HepG2 (cell line): Measurements from ENCODE around the gene UNC5B. TPM values are rescaled to one million over a fixed set of nuclear protein-coding genes. Genes with fewer than 3 reads are reported as not detected.
A peak's percentile ranks its signal among the peaks of the same experiment; 100 is the strongest.

Source experiments
- CREM ChIP-seq, 2 experiments: sonication (generic) in 1 of 2; formaldehyde crosslinking in 1 of 2; IDR thresholded peaks; 2 replicates each; pipeline versions ENCODE4 v1.4.0 to v1.6.1; 2016 to 2020; ENCODE audit warnings: antibody characterized with exemption in 1 of 2, mild to moderate bottlenecking in 1 of 2, missing genetic modification reagents in 1 of 2
- MAZ ChIP-seq, 2 experiments: sonication (generic) in 1 of 2; formaldehyde crosslinking in 1 of 2; IDR thresholded peaks; 2 replicates each; pipeline versions ENCODE4 v1.5.0 to v1.6.1; 2012 to 2020; ENCODE audit warnings: low read depth in 2 of 2, mild to moderate bottlenecking in 2 of 2, borderline replicate concordance in 1 of 2, improper control_type of control experiment in 1 of 2, low read length in 1 of 2, missing genetic modification reagents in 1 of 2, moderate library complexity in 1 of 2
- MTF1 ChIP-seq: sonication (generic); formaldehyde crosslinking; IDR thresholded peaks from 2 replicates; pipeline ENCODE4 v1.5.0; 2020; ENCODE audit warnings: missing genetic modification reagents
- NR3C1 ChIP-seq: sonication (generic); formaldehyde crosslinking; IDR thresholded peaks from 2 replicates; pipeline ENCODE4 v1.4.0; 2020; ENCODE audit warnings: missing genetic modification reagents
- POGK ChIP-seq: sonication (generic); formaldehyde crosslinking; conservative IDR thresholded peaks from 2 replicates; pipeline ENCODE4 v1.8.0; 2022; ENCODE audit warnings: mild to moderate bottlenecking, moderate library complexity, missing genetic modification reagents
- SAP130 ChIP-seq: IDR thresholded peaks from 2 replicates; pipeline ENCODE4 v1.6.1; 2016; ENCODE audit warnings: low read depth
- SMC3 ChIP-seq: IDR thresholded peaks from 2 replicates; pipeline ENCODE4 v1.6.1; 2011; ENCODE audit warnings: low read length, improper control_type of control experiment
- SNAPC2 ChIP-seq: sonication (generic); formaldehyde crosslinking; IDR thresholded peaks from 2 replicates; pipeline ENCODE4 v1.8.1; 2022; ENCODE audit warnings: mild to moderate bottlenecking, missing genetic modification reagents
- THYN1 ChIP-seq: sonication (generic); formaldehyde crosslinking; IDR thresholded peaks from 2 replicates; pipeline ENCODE4 v1.8.1; 2023; ENCODE audit warnings: low read depth, mild to moderate bottlenecking, moderate library complexity, missing genetic modification reagents, borderline replicate concordance
- ZNF143 ChIP-seq: sonication (generic); formaldehyde crosslinking; IDR thresholded peaks from 2 replicates; pipeline ENCODE4 v1.4.0; 2020; ENCODE audit warnings: missing genetic modification reagents
- ZNF180 ChIP-seq: sonication (generic); formaldehyde crosslinking; IDR thresholded peaks from 2 replicates; pipeline ENCODE4 v1.4.0; 2020; ENCODE audit warnings: low read depth, missing genetic modification reagents, borderline replicate concordance
- ZNF224 ChIP-seq: sonication (generic); formaldehyde crosslinking; IDR thresholded peaks from 2 replicates; pipeline ENCODE4 v1.5.0; 2020; ENCODE audit warnings: mild to moderate bottlenecking, missing genetic modification reagents
- ZNF350 ChIP-seq: sonication (generic); formaldehyde crosslinking; IDR thresholded peaks from 2 replicates; pipeline ENCODE4 v1.4.0; 2020; ENCODE audit warnings: mild to moderate bottlenecking, low read depth, missing genetic modification reagents, borderline replicate concordance
- ZSCAN31 ChIP-seq: sonication (generic); formaldehyde crosslinking; IDR thresholded peaks from 2 replicates; pipeline ENCODE4 v1.5.0; 2020; ENCODE audit warnings: low read depth, mild to moderate bottlenecking, missing genetic modification reagents
- ZSCAN9 ChIP-seq: IDR thresholded peaks from 2 replicates; pipeline ENCODE4 v1.6.1; 2016; ENCODE audit warnings: borderline replicate concordance
- polyA plus RNA-seq, 8 experiments: library from polyadenylated mRNA; depleted of rRNA in 3 of 8; stranded (reverse) in 7 of 8; unstranded in 1 of 8; fragments of >200 nt; fragmentation: Illumina TruSeq in 4 of 8; extraction: Trizol in 4 of 8; gene quantifications; 2 replicates each; pipeline versions ENCODE4 v1.2.1 to v1.2.3, GENCODE V29; 2011 to 2016; ENCODE audit warnings: low read depth in 4 of 8, missing spikeins in 1 of 8, mixed read lengths in 1 of 8; ENCODE audit not compliant: insufficient read depth in 1 of 8
- total RNA-seq, 5 experiments: library from RNA; depleted of rRNA; stranded (reverse); fragments of >200 nt; fragmentation: Illumina TruSeq; extraction: Trizol; gene quantifications; 2 replicates each; pipeline ENCODE4 v1.2.3, GENCODE V29; 2016; ENCODE audit warnings: low read depth in 1 of 5
- TF ChIP-seq, protein P1 (sequence below): sonication (generic); formaldehyde crosslinking; IDR thresholded peaks from 2 replicates; pipeline ENCODE4 v1.4.0; 2020; ENCODE audit warnings: missing genetic modification reagents
- TF ChIP-seq, protein P2 (sequence below): sonication (generic); formaldehyde crosslinking; IDR thresholded peaks from 2 replicates; pipeline ENCODE4 v1.4.0; 2020; ENCODE audit warnings: mild to moderate bottlenecking, missing genetic modification reagents

The UNC5B gene
- total and polyA plus RNA-seq, 2 of the 13 experiments (the other 11 are each of a cell fraction or from before 2014, with no cell fraction given), result 0.07 TPM

GRCh38 chr10:71339796-71340589, 127.6 kb downstream of the UNC5B start (continued):
- TF ChIP-seq, protein P1, sequence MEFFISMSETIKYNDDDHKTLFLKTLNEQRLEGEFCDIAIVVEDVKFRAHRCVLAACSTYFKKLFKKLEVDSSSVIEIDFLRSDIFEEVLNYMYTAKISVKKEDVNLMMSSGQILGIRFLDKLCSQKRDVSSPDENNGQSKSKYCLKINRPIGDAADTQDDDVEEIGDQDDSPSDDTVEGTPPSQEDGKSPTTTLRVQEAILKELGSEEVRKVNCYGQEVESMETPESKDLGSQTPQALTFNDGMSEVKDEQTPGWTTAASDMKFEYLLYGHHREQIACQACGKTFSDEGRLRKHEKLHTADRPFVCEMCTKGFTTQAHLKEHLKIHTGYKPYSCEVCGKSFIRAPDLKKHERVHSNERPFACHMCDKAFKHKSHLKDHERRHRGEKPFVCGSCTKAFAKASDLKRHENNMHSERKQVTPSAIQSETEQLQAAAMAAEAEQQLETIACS (CRISPR knock-in tag), result no peak
- TF ChIP-seq ZNF143 (CRISPR knock-in tag), result peak; percentile 48
- peak; percentile 24; the same call in 1 of the 2 replicates for TF ChIP-seq SMC3
- TF ChIP-seq ZNF180 (CRISPR knock-in tag), result no peak
- peak; percentile 95 for TF ChIP-seq ZNF350 (CRISPR knock-in tag)
- no peak for TF ChIP-seq NR3C1 (CRISPR knock-in tag)
- peak; percentile 86; the same call in 1 of the 2 replicates for TF ChIP-seq ZSCAN9
- TF ChIP-seq ZSCAN31 (CRISPR knock-in tag), result no peak
- TF ChIP-seq SAP130 (CRISPR knock-in tag), result peak; percentile 94
- no peak for TF ChIP-seq SNAPC2 (CRISPR knock-in tag)
- TF ChIP-seq THYN1 (CRISPR knock-in tag), result no peak
- TF ChIP-seq, protein P2, sequence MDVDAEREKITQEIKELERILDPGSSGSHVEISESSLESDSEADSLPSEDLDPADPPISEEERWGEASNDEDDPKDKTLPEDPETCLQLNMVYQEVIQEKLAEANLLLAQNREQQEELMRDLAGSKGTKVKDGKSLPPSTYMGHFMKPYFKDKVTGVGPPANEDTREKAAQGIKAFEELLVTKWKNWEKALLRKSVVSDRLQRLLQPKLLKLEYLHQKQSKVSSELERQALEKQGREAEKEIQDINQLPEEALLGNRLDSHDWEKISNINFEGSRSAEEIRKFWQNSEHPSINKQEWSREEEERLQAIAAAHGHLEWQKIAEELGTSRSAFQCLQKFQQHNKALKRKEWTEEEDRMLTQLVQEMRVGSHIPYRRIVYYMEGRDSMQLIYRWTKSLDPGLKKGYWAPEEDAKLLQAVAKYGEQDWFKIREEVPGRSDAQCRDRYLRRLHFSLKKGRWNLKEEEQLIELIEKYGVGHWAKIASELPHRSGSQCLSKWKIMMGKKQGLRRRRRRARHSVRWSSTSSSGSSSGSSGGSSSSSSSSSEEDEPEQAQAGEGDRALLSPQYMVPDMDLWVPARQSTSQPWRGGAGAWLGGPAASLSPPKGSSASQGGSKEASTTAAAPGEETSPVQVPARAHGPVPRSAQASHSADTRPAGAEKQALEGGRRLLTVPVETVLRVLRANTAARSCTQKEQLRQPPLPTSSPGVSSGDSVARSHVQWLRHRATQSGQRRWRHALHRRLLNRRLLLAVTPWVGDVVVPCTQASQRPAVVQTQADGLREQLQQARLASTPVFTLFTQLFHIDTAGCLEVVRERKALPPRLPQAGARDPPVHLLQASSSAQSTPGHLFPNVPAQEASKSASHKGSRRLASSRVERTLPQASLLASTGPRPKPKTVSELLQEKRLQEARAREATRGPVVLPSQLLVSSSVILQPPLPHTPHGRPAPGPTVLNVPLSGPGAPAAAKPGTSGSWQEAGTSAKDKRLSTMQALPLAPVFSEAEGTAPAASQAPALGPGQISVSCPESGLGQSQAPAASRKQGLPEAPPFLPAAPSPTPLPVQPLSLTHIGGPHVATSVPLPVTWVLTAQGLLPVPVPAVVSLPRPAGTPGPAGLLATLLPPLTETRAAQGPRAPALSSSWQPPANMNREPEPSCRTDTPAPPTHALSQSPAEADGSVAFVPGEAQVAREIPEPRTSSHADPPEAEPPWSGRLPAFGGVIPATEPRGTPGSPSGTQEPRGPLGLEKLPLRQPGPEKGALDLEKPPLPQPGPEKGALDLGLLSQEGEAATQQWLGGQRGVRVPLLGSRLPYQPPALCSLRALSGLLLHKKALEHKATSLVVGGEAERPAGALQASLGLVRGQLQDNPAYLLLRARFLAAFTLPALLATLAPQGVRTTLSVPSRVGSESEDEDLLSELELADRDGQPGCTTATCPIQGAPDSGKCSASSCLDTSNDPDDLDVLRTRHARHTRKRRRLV (CRISPR knock-in tag), result no peak
- peak; percentile 89 for TF ChIP-seq CREM (IDR thresholded peaks at IDR 0.05)
- TF ChIP-seq CREM (CRISPR knock-in tag; IDR thresholded peaks at IDR 0.05), result no peak
- no peak; the same call in 1 of the 2 replicates for TF ChIP-seq ZNF224 (CRISPR knock-in tag)
- 0 out of 2 replicates have a peak, but pooled peaks have one; percentile 79 for TF ChIP-seq MAZ (IDR thresholded peaks at IDR 0.05; ENCODE audit: borderline replicate concordance, low read depth, low read length)
- no peak for TF ChIP-seq MAZ (CRISPR knock-in tag; IDR thresholded peaks at IDR 0.05; ENCODE audit: low read depth)
- TF ChIP-seq MTF1 (CRISPR knock-in tag), result no peak
- peak; percentile 47; the same call in 1 of the 2 replicates for TF ChIP-seq POGK (CRISPR knock-in tag)
